ENCODE measurements around the gene MFAP3L.

Gene MFAP3L

DNA sequence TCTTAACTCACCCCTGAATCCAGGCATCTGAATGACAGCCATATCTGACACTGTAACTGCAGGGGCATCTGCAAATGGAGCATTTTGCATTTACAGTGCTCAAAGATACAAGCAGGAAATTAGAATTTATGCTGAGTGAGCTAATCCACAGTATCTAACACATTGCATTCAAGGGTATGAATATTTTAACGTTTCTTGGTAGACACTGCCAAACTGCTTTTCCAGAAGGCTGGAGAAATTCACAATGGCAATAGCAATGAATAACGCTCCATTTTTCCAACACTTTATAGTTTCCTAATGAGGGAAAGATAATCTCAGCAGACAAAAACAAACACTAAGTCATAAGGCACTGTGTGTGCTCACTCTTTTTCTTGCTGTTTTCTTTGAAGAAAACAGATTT is 32.6 kb upstream of the MFAP3L start:
- H4K91ac ChIP-seq (ENCODE audit: low read length), result no peak overlapping the region
- 85% methylated on average over 2 of the region's 2 CpGs for WGBS
- no peak overlapping the region for H2BK120ac ChIP-seq (ENCODE audit: low read depth, low read length)
- no peaks in the 10 kb centered on the region for H3K27me3 ChIP-seq (ENCODE audit: control insufficient read depth in 1 of 2, insufficient read depth in 1 of 2, low read length in 2 of 2)
- H3K36me3 ChIP-seq (ENCODE audit: control insufficient read depth in 1 of 2, insufficient read depth in 2 of 2, low read depth in 1 of 2, low read length in 2 of 2), result peaks cover 3 to 51% of the 10 kb centered on the region in 2 experiments
- H3K23ac ChIP-seq (ENCODE audit: low read length in 2 of 2), result no peak overlapping the region
- H3K4me1 ChIP-seq (ENCODE audit: control insufficient read depth, insufficient read depth, low read depth, low read length), result no peaks in the 10 kb centered on the region
- no peak overlapping the region for H2BK12ac ChIP-seq (ENCODE audit: low read length in 2 of 2)
- no peak for DNase-seq
- no peak overlapping the region for H2AFZ ChIP-seq (ENCODE audit: low read depth, low read length)
- H2BK5ac ChIP-seq (ENCODE audit: low read depth, low read length, poor library complexity, severe bottlenecking), result no peak overlapping the region
- H3K9me3 ChIP-seq (ENCODE audit: control insufficient read depth, low read length), result no peaks in the 10 kb centered on the region
- no peak overlapping the region for H3K18ac ChIP-seq (ENCODE audit: low read depth in 1 of 2, low read length in 2 of 2)
- H3K14ac ChIP-seq (ENCODE audit: low read length in 2 of 2), result no peak overlapping the region
- H3K9ac ChIP-seq (ENCODE audit: low read length), result no peak overlapping the region
- no peaks in the 10 kb centered on the region for H3K79me1 ChIP-seq (replicated peaks; ENCODE audit: low read length, poor library complexity, severe bottlenecking)
- H4K8ac ChIP-seq (ENCODE audit: low read length), result no peak overlapping the region
- H3K4me2 ChIP-seq (ENCODE audit: low read length, poor library complexity, severe bottlenecking), result no peak overlapping the region
- no peak overlapping the region for H3K4ac ChIP-seq (ENCODE audit: low read depth in 1 of 2, low read length in 2 of 2)
- no peak overlapping the region for H3K27ac ChIP-seq (ENCODE audit: low read length, poor library complexity, severe bottlenecking)
- no peak overlapping the region for H2AK5ac ChIP-seq (ENCODE audit: low read length, severe bottlenecking)
- no peak overlapping the region for H2BK15ac ChIP-seq (ENCODE audit: low read depth, poor library complexity, severe bottlenecking)
- H3K4me3 ChIP-seq (ENCODE audit: insufficient read depth in 1 of 2, low read depth in 1 of 2, low read length in 2 of 2), result no peak overlapping the region

- H3K9me3 ChIP-seq (ENCODE audit: control insufficient read depth, low read length), result no peaks in the 10 kb centered on the region
- H2BK120ac ChIP-seq (ENCODE audit: low read depth, low read length), result no peak overlapping the region
- 79% methylated on average over 4 of the region's 4 CpGs for WGBS
- no peak overlapping the region for H2AFZ ChIP-seq (ENCODE audit: low read depth, low read length)
- H3K79me1 ChIP-seq (replicated peaks; ENCODE audit: low read length, poor library complexity, severe bottlenecking), result no peaks in the 10 kb centered on the region
- H2AK5ac ChIP-seq (ENCODE audit: low read length, severe bottlenecking), result no peak overlapping the region
- no peak overlapping the region for H3K23ac ChIP-seq (ENCODE audit: low read length in 2 of 2)
- peaks cover 3 to 43% of the 10 kb centered on the region in 2 experiments for H3K36me3 ChIP-seq (ENCODE audit: control insufficient read depth in 1 of 2, insufficient read depth in 2 of 2, low read depth in 1 of 2, low read length in 2 of 2)
- no peak overlapping the region for H4K8ac ChIP-seq (ENCODE audit: low read length)
- no peak overlapping the region for H2BK15ac ChIP-seq (ENCODE audit: low read depth, poor library complexity, severe bottlenecking)
- no peaks in the 10 kb centered on the region for H3K27me3 ChIP-seq (ENCODE audit: control insufficient read depth in 1 of 2, insufficient read depth in 1 of 2, low read length in 2 of 2)
- DNase-seq, result no peak
- no peaks in the 10 kb centered on the region for H3K4me1 ChIP-seq (ENCODE audit: control insufficient read depth, insufficient read depth, low read depth, low read length)
- no peak overlapping the region for H3K14ac ChIP-seq (ENCODE audit: low read length in 2 of 2)
- no peak overlapping the region for H2BK12ac ChIP-seq (ENCODE audit: low read length in 2 of 2)
- no peak overlapping the region for H3K18ac ChIP-seq (ENCODE audit: low read depth in 1 of 2, low read length in 2 of 2)
- no peak overlapping the region for H3K4me2 ChIP-seq (ENCODE audit: low read length, poor library complexity, severe bottlenecking)
- H3K27ac ChIP-seq (ENCODE audit: low read length, poor library complexity, severe bottlenecking), result no peak overlapping the region
- no peak overlapping the region for H3K9ac ChIP-seq (ENCODE audit: low read length)
- H3K4me3 ChIP-seq (ENCODE audit: insufficient read depth in 1 of 2, low read depth in 1 of 2, low read length in 2 of 2), result no peak overlapping the region
- no peak overlapping the region for H3K4ac ChIP-seq (ENCODE audit: low read depth in 1 of 2, low read length in 2 of 2)
- no peak overlapping the region for H4K91ac ChIP-seq (ENCODE audit: low read length)
- H2BK5ac ChIP-seq (ENCODE audit: low read depth, low read length, poor library complexity, severe bottlenecking), result no peak overlapping the region
These were observed 31.7 kb upstream of the MFAP3L start for GRCh38 chr4:170057866-170058265.

DNA sequence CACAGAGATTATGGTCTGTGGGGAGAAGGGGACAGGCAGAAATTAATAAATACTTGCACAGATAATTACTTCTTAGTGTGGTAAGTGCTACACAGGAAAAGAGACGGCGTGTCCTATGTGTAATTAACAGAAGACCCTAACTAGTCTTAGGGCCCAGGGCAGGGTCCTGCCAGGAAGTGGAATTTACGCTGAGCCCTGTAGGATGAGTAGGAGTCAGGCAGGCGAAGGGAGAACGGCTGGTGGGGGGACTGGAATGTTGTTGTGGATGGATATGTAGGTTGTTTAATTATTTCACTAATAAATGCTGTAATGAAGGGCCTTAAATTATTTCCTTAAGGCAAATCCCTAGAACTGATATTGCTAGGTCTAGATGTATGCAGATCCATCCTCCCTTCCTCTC is 26.7 kb upstream of the MFAP3L start:
- H3K36me3 ChIP-seq (ENCODE audit: control insufficient read depth in 1 of 2, insufficient read depth in 2 of 2, low read depth in 1 of 2, low read length in 2 of 2), result peaks cover 0 to under 1% of the 10 kb centered on the region in 2 experiments
- H4K8ac ChIP-seq (ENCODE audit: low read length), result no peak overlapping the region
- peaks cover 1% of the 10 kb centered on the region for H3K4me1 ChIP-seq (ENCODE audit: control insufficient read depth, insufficient read depth, low read depth, low read length)
- no peak overlapping the region for H2AFZ ChIP-seq (ENCODE audit: low read depth, low read length)
- no peak overlapping the region for H3K4me2 ChIP-seq (ENCODE audit: low read length, poor library complexity, severe bottlenecking)
- no peak overlapping the region for H2BK12ac ChIP-seq (ENCODE audit: low read length in 2 of 2)
- no peak overlapping the region for H2AK5ac ChIP-seq (ENCODE audit: low read length, severe bottlenecking)
- no peaks in the 10 kb centered on the region for H3K9me3 ChIP-seq (ENCODE audit: control insufficient read depth, low read length)
- no peak overlapping the region for H2BK120ac ChIP-seq (ENCODE audit: low read depth, low read length)
- no peak overlapping the region for H3K14ac ChIP-seq (ENCODE audit: low read length in 2 of 2)
- no peak overlapping the region for H3K27ac ChIP-seq (ENCODE audit: low read length, poor library complexity, severe bottlenecking)
- H3K27me3 ChIP-seq (ENCODE audit: control insufficient read depth in 1 of 2, insufficient read depth in 1 of 2, low read length in 2 of 2), result peaks cover 0 to 9% of the 10 kb centered on the region in 2 experiments
- no peak overlapping the region for H2BK5ac ChIP-seq (ENCODE audit: low read depth, low read length, poor library complexity, severe bottlenecking)
- no peak overlapping the region for H2BK15ac ChIP-seq (ENCODE audit: low read depth, poor library complexity, severe bottlenecking)
- no peak for DNase-seq
- no peak overlapping the region for H3K4ac ChIP-seq (ENCODE audit: low read depth in 1 of 2, low read length in 2 of 2)
- WGBS, result 82% methylated on average over 5 of the region's 5 CpGs
- H3K18ac ChIP-seq (ENCODE audit: low read depth in 1 of 2, low read length in 2 of 2), result no peak overlapping the region
- no peak overlapping the region for H3K4me3 ChIP-seq (ENCODE audit: insufficient read depth in 1 of 2, low read depth in 1 of 2, low read length in 2 of 2)
- H4K91ac ChIP-seq (ENCODE audit: low read length), result no peak overlapping the region
- H3K9ac ChIP-seq (ENCODE audit: low read length), result no peak overlapping the region
- no peaks in the 10 kb centered on the region for H3K79me1 ChIP-seq (replicated peaks; ENCODE audit: low read length, poor library complexity, severe bottlenecking)
- H3K23ac ChIP-seq (ENCODE audit: low read length in 2 of 2), result no peak overlapping the region

- Histone ChIP-seq H3K4me1 (ENCODE audit: control insufficient read depth, insufficient read depth, low read depth, low read length) (peaks cover 1% of the 10 kb centered on the region), H3K4ac (ENCODE audit: low read depth in 1 of 2, low read length in 2 of 2) (no peak overlapping the region), H2BK12ac (ENCODE audit: low read length in 2 of 2) (no peak overlapping the region), H3K27me3 (ENCODE audit: control insufficient read depth in 1 of 2, insufficient read depth in 1 of 2, low read length in 2 of 2) (peaks cover 0 to 10% of the 10 kb centered on the region in 2 experiments), H3K9ac (ENCODE audit: low read length) (no peak overlapping the region), H2BK15ac (ENCODE audit: low read depth, poor library complexity, severe bottlenecking) (no peak overlapping the region), H2BK5ac (ENCODE audit: low read depth, low read length, poor library complexity, severe bottlenecking) (no peak overlapping the region), H3K14ac (ENCODE audit: low read length in 2 of 2) (no peak overlapping the region), H3K23ac (ENCODE audit: low read length in 2 of 2) (no peak overlapping the region), H3K36me3 (ENCODE audit: control insufficient read depth in 1 of 2, insufficient read depth in 2 of 2, low read depth in 1 of 2, low read length in 2 of 2) (no peaks in the 10 kb centered on the region), H4K8ac (ENCODE audit: low read length) (no peak overlapping the region), H3K4me3 (ENCODE audit: insufficient read depth in 1 of 2, low read depth in 1 of 2, low read length in 2 of 2) (no peak overlapping the region), H3K18ac (ENCODE audit: low read depth in 1 of 2, low read length in 2 of 2) (no peak overlapping the region), H3K27ac (ENCODE audit: low read length, poor library complexity, severe bottlenecking) (no peak overlapping the region), H3K79me1 (replicated peaks; ENCODE audit: low read length, poor library complexity, severe bottlenecking) (no peaks in the 10 kb centered on the region), H2AK5ac (ENCODE audit: low read length, severe bottlenecking) (no peak overlapping the region), H4K91ac (ENCODE audit: low read length) (no peak overlapping the region), H2AFZ (ENCODE audit: low read depth, low read length) (peak overlapping the region; percentile 29), H3K9me3 (ENCODE audit: control insufficient read depth, low read length) (no peaks in the 10 kb centered on the region), H3K4me2 (ENCODE audit: low read length, poor library complexity, severe bottlenecking) (no peak overlapping the region), H2BK120ac (ENCODE audit: low read depth, low read length) (no peak overlapping the region)
- 90% methylated on average over 2 of the region's 2 CpGs for WGBS
- DNase-seq, result no peak
These were observed 25.2 kb upstream of the MFAP3L start for GRCh38 chr4:170051402-170051801.
